ENCODE data around the gene BTG1.
A peak's percentile ranks its signal among the peaks of the same experiment; 100 is the strongest.

BTG1 gene

GRCh38 chr12:92145731-92146496 lies at the start of gene BTG1:
Gene BTG1 (minus strand): TSS chr12:92145846. CDS start chr12:92145535, 311 bp downstream.
- peak; percentile 100 for DNase-seq (ENCODE audit: low spot score)

GRCh38 chr12:92194561-92194960 lies 48.9 kb upstream of the BTG1 start:
- no peak for DNase-seq (ENCODE audit: low spot score)

GRCh38 chr12:92193846-92194245 lies 48.2 kb upstream of the BTG1 start:
- no peak for DNase-seq (ENCODE audit: low spot score)

- no peak for DNase-seq (ENCODE audit: low spot score)
Measured at GRCh38 chr12:92193063-92193462, 47.4 kb upstream of the BTG1 start.

- no peak for DNase-seq (ENCODE audit: low spot score)
Measured at GRCh38 chr12:92192360-92192759, 46.7 kb upstream of the BTG1 start.

- no peak for DNase-seq (ENCODE audit: low spot score)
Measured at GRCh38 chr12:92191061-92191460, 45.4 kb upstream of the BTG1 start.

- DNase-seq (ENCODE audit: low spot score), result no peak
Measured at GRCh38 chr12:92188517-92189188, 43.0 kb upstream of the BTG1 start.

GRCh38 chr12:92186038-92186470 lies 40.4 kb upstream of the BTG1 start:
- DNase-seq (ENCODE audit: low spot score), result no peak

GRCh38 chr12:92185052-92185451 lies 39.4 kb upstream of the BTG1 start:
- no peak for DNase-seq (ENCODE audit: low spot score)

GRCh38 chr12:92183575-92183974 lies 37.9 kb upstream of the BTG1 start:
- no peak for DNase-seq (ENCODE audit: low spot score)

GRCh38 chr12:92178340-92178739 lies 32.7 kb upstream of the BTG1 start:
- DNase-seq (ENCODE audit: low spot score), result no peak

GRCh38 chr12:92176646-92177045 lies 31.0 kb upstream of the BTG1 start:
- DNase-seq (ENCODE audit: low spot score), result no peak

GRCh38 chr12:92175961-92176360 lies 30.3 kb upstream of the BTG1 start:
- no peak for DNase-seq (ENCODE audit: low spot score)

- DNase-seq (ENCODE audit: low spot score), result no peak
Measured at GRCh38 chr12:92170050-92170449, 24.4 kb upstream of the BTG1 start.

GRCh38 chr12:92167075-92167474 lies 21.4 kb upstream of the BTG1 start:
- DNase-seq (ENCODE audit: low spot score), result no peak

GRCh38 chr12:92164712-92165111 lies 19.1 kb upstream of the BTG1 start:
- DNase-seq (ENCODE audit: low spot score), result no peak

GRCh38 chr12:92162079-92162478 lies 16.4 kb upstream of the BTG1 start:
- no peak for DNase-seq (ENCODE audit: low spot score)

GRCh38 chr12:92158796-92159439 lies 13.3 kb upstream of the BTG1 start:
- no peak for DNase-seq (ENCODE audit: low spot score)

- no peak for DNase-seq (ENCODE audit: low spot score)
Measured at GRCh38 chr12:92156704-92157395, 11.2 kb upstream of the BTG1 start.

GRCh38 chr12:92156139-92156538 lies 10.5 kb upstream of the BTG1 start:
- no peak for DNase-seq (ENCODE audit: low spot score)

- no peak for DNase-seq (ENCODE audit: low spot score)
Measured at GRCh38 chr12:92155733-92156132, 10.1 kb upstream of the BTG1 start.

- no peak for DNase-seq (ENCODE audit: low spot score)
Measured at GRCh38 chr12:92151916-92152315, 6.3 kb upstream of the BTG1 start.

Measured in putamen (tissue), 1 donor.